H1 (cell line): ENCODE results near the gene CDPF1.

Source experiments
- RBBP5 ChIP-seq: IDR thresholded peaks from 2 replicates; pipeline ENCODE4 v1.7.1; 2012; ENCODE audit warnings: low read depth, mild to moderate bottlenecking, inconsistent platforms, low read length, moderate library complexity, borderline replicate concordance
- SUZ12 ChIP-seq: fragments of 200-600 bp; sonication (generic); IDR thresholded peaks from 2 replicates; pipeline ENCODE4 v1.6.1; 2012; ENCODE audit warnings: mild to moderate bottlenecking, inconsistent platforms, low read length, moderate library complexity, mixed read lengths

DNA sequence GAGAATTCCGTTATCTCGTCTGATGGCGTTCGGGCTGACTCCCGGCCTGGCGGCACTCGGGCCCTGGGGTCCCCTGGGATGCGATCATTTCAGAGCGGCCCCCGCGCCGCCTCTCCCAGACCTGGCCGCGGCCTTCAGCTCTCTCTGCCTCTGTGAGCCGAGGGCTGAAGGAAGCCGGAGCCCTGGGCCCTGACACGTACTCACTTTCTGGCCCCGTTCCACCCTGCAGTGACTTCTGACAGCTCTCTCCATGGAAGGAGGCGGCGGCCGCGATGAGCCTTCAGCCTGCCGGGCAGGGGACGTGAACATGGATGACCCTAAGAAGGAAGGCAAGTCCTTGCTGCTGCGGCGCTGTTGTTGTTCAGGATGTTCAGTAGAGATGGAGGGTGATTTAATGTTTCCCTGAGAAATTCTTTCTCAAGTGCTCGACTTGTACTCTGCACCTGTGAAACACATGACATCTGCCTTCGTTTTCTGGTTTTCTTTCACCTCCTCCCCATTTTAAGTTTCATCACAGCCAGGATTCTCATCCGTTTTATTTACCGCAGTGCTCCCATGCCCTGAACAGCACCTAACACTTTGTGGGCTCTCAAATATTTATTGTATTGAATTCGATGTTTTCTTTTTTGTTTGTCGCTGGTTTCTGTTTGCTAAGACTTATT, 47.2 kb upstream of the CDPF1 start:
- TF ChIP-seq RBBP5: no peak
- TF ChIP-seq SUZ12: no peak
